Neutrophil (primary cell): Measurements from ENCODE around the gene SNX7.

Experiments
- H3K27ac ChIP-seq: fragments of 200-600 bp; sonication (generic); 2 replicates; pipeline ENCODE4 v1.5.1; 2016; ENCODE audit warnings: mild to moderate bottlenecking, moderate library complexity
- H3K27me3 ChIP-seq: fragments of 200-600 bp; sonication (generic); 2 replicates; pipeline ENCODE4 v1.6.0; 2016; ENCODE audit warnings: mild to moderate bottlenecking
- H3K36me3 ChIP-seq: fragments of 200-600 bp; sonication (generic); 2 replicates; pipeline ENCODE4 v1.5.1; 2017
- H3K4me1 ChIP-seq, 2 experiments: fragments of 200-600 bp in 1 of 2; sonication (generic) in 1 of 2; 1 replicate in 1 of 2; 2 replicates in 1 of 2; pipeline versions ENCODE4 v1.5.1 to v1.6.1; 2013 to 2016; ENCODE audit warnings: low read depth in 1 of 2, low read length in 1 of 2, mild to moderate bottlenecking in 1 of 2, moderate library complexity in 1 of 2; ENCODE audit not compliant: control insufficient read depth in 1 of 2, insufficient read depth in 1 of 2
- H3K4me3 ChIP-seq, 2 experiments: fragments of 200-600 bp in 1 of 2; sonication (generic) in 1 of 2; 1 replicate in 1 of 2; 2 replicates in 1 of 2; pipeline ENCODE4 v1.5.1; 2013 to 2016; ENCODE audit warnings: low read depth in 1 of 2, low read length in 1 of 2, mild to moderate bottlenecking in 1 of 2, moderate library complexity in 1 of 2
- H3K9me3 ChIP-seq: fragments of 200-600 bp; sonication (generic); 2 replicates; pipeline ENCODE4 v1.5.1; 2016
- TF ChIP-seq, protein P1 (sequence below): fragments of 200-600 bp; sonication (generic); IDR thresholded peaks from 2 replicates; pipeline ENCODE4 v1.5.1; 2016; ENCODE audit warnings: antibody characterized with exemption

Gene SNX7, protein sequence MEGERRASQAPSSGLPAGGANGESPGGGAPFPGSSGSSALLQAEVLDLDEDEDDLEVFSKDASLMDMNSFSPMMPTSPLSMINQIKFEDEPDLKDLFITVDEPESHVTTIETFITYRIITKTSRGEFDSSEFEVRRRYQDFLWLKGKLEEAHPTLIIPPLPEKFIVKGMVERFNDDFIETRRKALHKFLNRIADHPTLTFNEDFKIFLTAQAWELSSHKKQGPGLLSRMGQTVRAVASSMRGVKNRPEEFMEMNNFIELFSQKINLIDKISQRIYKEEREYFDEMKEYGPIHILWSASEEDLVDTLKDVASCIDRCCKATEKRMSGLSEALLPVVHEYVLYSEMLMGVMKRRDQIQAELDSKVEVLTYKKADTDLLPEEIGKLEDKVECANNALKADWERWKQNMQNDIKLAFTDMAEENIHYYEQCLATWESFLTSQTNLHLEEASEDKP

DNA sequence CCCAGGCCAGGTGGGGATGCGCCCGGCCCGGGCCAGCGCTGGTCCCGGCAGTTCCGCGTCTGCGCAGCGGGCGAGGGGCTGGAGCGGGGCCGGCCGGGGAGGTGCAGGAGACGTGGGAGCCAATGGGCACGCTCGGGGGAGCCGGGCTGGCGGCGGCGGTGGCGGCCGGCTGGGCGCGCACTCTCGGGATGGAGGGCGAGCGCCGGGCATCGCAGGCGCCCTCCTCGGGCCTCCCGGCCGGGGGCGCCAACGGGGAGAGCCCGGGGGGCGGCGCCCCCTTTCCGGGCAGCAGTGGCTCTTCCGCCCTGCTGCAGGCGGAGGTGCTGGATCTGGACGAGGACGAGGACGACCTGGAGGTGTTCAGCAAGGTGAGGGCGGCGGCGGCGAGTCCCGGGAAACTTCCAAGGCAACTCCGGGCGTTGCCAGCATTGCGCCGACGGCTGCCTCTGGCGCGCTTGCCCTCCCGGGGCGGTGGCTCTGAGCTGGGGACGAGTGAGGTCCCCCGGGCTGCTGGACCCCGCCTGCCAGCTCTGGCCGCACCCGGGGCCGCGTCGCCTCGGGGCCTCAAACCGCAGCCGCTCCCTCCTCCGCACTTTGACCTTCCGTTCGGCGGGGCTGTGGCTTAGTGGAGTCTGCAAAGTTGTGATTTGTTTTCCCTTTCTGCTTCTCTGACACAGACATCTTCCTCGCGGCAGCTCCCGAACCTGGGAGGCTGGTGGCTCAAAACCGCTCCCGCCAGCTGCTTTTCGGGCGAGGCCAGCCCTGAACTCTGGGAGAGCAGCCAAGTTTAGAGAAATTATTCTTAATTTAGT is at the start of gene SNX7:
SNX7 (plus strand) TSS at position 178 of the 812 bp plus-strand sequence; CDS start at position 189, 11 bp downstream.
- H3K4me3 ChIP-seq: no peak within 1 kb of the TSS
- H3K4me1 ChIP-seq: peaks cover 0 to 7% of the 10 kb centered on the region in 2 experiments
- H3K9me3 ChIP-seq: no peaks in the 10 kb centered on the region
- TF ChIP-seq, protein P1, sequence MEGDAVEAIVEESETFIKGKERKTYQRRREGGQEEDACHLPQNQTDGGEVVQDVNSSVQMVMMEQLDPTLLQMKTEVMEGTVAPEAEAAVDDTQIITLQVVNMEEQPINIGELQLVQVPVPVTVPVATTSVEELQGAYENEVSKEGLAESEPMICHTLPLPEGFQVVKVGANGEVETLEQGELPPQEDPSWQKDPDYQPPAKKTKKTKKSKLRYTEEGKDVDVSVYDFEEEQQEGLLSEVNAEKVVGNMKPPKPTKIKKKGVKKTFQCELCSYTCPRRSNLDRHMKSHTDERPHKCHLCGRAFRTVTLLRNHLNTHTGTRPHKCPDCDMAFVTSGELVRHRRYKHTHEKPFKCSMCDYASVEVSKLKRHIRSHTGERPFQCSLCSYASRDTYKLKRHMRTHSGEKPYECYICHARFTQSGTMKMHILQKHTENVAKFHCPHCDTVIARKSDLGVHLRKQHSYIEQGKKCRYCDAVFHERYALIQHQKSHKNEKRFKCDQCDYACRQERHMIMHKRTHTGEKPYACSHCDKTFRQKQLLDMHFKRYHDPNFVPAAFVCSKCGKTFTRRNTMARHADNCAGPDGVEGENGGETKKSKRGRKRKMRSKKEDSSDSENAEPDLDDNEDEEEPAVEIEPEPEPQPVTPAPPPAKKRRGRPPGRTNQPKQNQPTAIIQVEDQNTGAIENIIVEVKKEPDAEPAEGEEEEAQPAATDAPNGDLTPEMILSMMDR: no peak
- peaks cover 66% of the 10 kb centered on the region for H3K27me3 ChIP-seq
- H3K36me3 ChIP-seq: no peaks in the 10 kb centered on the region
- H3K27ac ChIP-seq: no peak within 1 kb of the TSS

DNA sequence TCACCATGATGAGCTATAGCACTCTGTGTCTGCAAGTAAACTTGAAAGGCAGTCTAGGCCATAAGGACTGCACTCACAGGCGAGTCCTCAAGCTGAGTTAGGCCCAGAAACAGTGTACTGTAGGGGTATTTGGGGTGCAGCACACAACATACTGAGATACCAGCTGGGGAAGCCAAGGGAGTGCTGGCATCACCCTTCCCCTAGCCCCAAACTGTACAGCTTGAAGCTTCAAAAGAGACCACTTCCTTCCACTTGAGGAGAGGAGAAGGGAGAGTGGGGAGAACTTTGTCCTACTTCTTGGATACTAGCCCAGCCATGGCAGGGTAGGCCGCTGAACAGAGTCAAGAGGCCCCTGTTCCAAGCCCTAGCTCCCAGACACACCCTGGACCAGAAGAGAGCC is 24.2 kb upstream of the SNX7 start:
- Histone ChIP-seq H3K36me3 (no peaks in the 10 kb centered on the region), H3K27me3 (no peaks in the 10 kb centered on the region), H3K27ac (no peak overlapping the region), H3K4me1 (no peaks in the 10 kb centered on the region), H3K4me3 (no peak overlapping the region), H3K9me3 (no peaks in the 10 kb centered on the region)
- TF ChIP-seq, protein P1: no peak

DNA sequence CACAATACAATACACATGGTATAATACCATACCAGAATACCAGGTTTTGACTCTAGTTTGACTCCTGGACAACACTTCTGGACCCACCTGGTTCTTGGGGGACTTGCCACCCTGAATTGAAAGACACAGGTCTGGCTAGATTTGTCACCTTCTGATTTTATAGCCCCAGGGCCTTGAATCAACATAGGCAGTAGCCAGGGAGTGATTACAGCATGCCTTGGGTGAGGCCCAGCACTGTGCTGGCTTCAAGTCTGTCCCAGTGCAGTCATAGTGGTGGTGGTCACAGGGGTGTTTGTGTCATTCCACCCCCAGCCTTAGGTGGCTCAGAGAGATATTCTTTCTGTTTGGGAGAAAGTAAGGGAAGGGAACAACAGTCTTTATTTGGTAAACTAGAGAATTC is 23.3 kb upstream of the SNX7 start:
- no peaks in the 10 kb centered on the region for H3K27me3 ChIP-seq
- H3K27ac ChIP-seq: no peak overlapping the region
- H3K4me3 ChIP-seq: no peak overlapping the region
- H3K9me3 ChIP-seq: no peaks in the 10 kb centered on the region
- TF ChIP-seq, protein P1: no peak
- no peaks in the 10 kb centered on the region for H3K4me1 ChIP-seq
- H3K36me3 ChIP-seq: no peaks in the 10 kb centered on the region

DNA sequence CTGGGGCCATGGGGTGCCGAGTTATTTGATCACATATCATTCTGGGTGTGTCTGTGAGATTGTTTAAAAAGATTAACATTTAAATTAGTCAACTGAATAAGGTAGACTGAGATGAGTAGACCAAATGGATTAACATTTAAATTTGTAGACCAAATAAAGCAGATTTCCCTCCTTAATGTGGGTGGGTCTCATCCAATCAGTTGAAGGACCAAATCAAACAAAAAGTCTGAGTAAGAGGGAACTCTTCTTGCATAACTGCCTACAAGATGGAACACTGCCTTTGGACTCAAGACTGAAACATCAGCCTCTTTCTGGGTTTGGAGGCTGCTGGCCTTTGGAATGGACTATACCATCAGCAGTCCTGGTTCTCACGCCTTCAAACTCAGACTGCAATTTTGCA is 17.0 kb upstream of the SNX7 start:
- TF ChIP-seq, protein P1: no peak
- Histone ChIP-seq H3K4me1 (no peaks in the 10 kb centered on the region), H3K9me3 (no peaks in the 10 kb centered on the region), H3K27ac (no peak overlapping the region), H3K36me3 (no peaks in the 10 kb centered on the region), H3K4me3 (no peak overlapping the region), H3K27me3 (no peaks in the 10 kb centered on the region)

DNA sequence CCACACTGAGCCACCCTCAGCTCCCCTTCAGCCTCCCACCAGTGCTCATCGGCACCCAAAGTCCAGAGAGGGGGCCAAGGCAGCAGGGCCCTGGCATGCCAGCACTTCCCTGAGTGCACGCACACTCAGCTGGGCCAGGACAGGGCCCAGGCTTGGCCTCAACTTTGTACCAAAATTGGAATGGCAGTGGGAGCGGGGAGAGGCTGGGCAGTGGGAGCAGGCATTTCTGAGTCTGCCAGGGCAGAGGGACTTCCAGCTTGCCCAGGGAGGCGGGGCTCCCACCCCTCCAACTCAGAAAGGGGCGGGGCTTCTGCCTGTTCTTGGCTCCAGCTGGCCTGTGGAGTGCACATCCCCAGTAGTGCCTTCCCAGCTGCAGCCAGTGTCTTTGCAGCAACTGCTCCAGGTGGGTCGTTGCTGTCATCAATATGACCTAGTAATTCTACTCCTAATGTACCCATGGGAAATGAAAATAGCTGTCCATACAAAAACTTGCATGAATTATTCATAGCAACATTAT is 10.3 kb upstream of the SNX7 start:
- TF ChIP-seq, protein P1: no peak
- Histone ChIP-seq H3K36me3 (no peaks in the 10 kb centered on the region), H3K27ac (no peak overlapping the region), H3K4me3 (no peak overlapping the region), H3K27me3 (no peaks in the 10 kb centered on the region), H3K9me3 (no peaks in the 10 kb centered on the region), H3K4me1 (no peaks in the 10 kb centered on the region)
